Sigmoid colon (tissue), 7 donors: ENCODE results near the gene LAPTM4A. TPM values are rescaled to one million over a fixed set of nuclear protein-coding genes. Genes with fewer than 3 reads are reported as not detected.
"Not testable (repeated sequence)": the region's sequence is repeated elsewhere in the genome, so short reads cannot be mapped to it uniquely, and the experiment has no call there.

Source experiments
- DNase-seq: peaks from one replicate; pipeline ENCODE4 v3.0.0-alpha.2; 2019
- H3K27ac ChIP-seq, 4 donors: fragments of 200-600 bp; sonication (generic); one replicate each; pipeline ENCODE4 v1.5.1; 2016 to 2019; ENCODE audit warnings: mild to moderate bottlenecking in 1 of 4
- H3K27me3 ChIP-seq, 3 donors: fragments of 200-600 bp; sonication (generic); one replicate each; pipeline ENCODE4 v1.5.1; 2019; ENCODE audit warnings: mild to moderate bottlenecking in 1 of 3
- H3K36me3 ChIP-seq, 4 donors: fragments of 200-600 bp; sonication (generic); one replicate each; pipeline ENCODE4 v1.5.1; 2016 to 2019
- H3K4me1 ChIP-seq, 4 donors: fragments of 200-600 bp; sonication (generic); one replicate each; pipeline ENCODE4 v1.5.1; 2017 to 2019
- H3K4me3 ChIP-seq, 4 donors: fragments of 200-600 bp; sonication (generic); one replicate each; pipeline ENCODE4 v1.5.1; 2017 to 2019; ENCODE audit warnings: mild to moderate bottlenecking in 2 of 4, moderate library complexity in 1 of 4
- H3K9me3 ChIP-seq, 4 donors: fragments of 200-600 bp in 3 of 4; sonication (generic) in 3 of 4; one replicate each; pipeline versions ENCODE4 v1.5.1 to v1.6.1; 2013 to 2019
- CTCF ChIP-seq, 4 experiments: fragments of 450-650 bp in 3 of 4; fragments of 200-600 bp in 1 of 4; IDR thresholded peaks; one replicate each; pipeline ENCODE4 v1.5.1; 2016 to 2019; ENCODE audit warnings: antibody characterized with exemption in 4 of 4, mild to moderate bottlenecking in 3 of 4, moderate library complexity in 2 of 4
- EP300 ChIP-seq, 4 donors: sonication (generic); formaldehyde crosslinking; IDR thresholded peaks; one replicate each; pipeline ENCODE4 v1.6.1; 2017; ENCODE audit warnings: antibody characterized with exemption in 4 of 4
- POLR2A ChIP-seq, 2 donors: fragments of 450-650 bp; IDR thresholded peaks; one replicate each; pipeline ENCODE4 v1.6.1; 2016; ENCODE audit warnings: antibody characterized with exemption in 2 of 2, mild to moderate bottlenecking in 2 of 2, moderate library complexity in 2 of 2
- POLR2AphosphoS5 ChIP-seq, 4 donors: sonication (generic); formaldehyde crosslinking; IDR thresholded peaks; one replicate each; pipeline ENCODE4 v1.6.1; 2017; ENCODE audit warnings: antibody characterized with exemption in 4 of 4
- WGBS, 2 donors: extraction: QIAGEN DNeasy Blood & Tissue Kit; methylation state at CpG; one replicate each; pipeline ENCODE4 v1.1.7; 2013; 5-methylcytosine and 5-hydroxymethylcytosine counted together
- intact Hi-C: fragments of 100-400 bp; cut with DNase I; formaldehyde crosslinking; loops from one replicate; pipeline ENCODE4 v1.15.1; 2023
- polyA plus RNA-seq, 3 donors: library from polyadenylated mRNA; stranded (reverse); fragments of 200-250 nt; gene quantifications; one replicate each; pipeline ENCODE4 v1.2.3, GENCODE V29; 2013
- total RNA-seq, 4 donors: library from RNA; depleted of rRNA; stranded (reverse); fragments of >200 nt; gene quantifications; one replicate each; pipeline ENCODE4 v1.1.0, GENCODE V29; 2016
- donor health status: healthy with polysubstance abuse.
- donor health status: Bipolar disorder and iron deficiency.
- donor health status: healthy.

The LAPTM4A gene
- total and polyA plus RNA-seq, 7 donors = 59.2 to 246 (median 192) TPM

GRCh38 chr2:20076757-20077156 is 25.3 kb upstream of the LAPTM4A start:
- no peak for DNase-seq
- H3K9me3 ChIP-seq = no peaks in the 10 kb centered on the region
- TF ChIP-seq POLR2A (IDR thresholded peaks at IDR 0.05) (no peak), POLR2AphosphoS5 (IDR thresholded peaks at IDR 0.05) (no peak), EP300 (IDR thresholded peaks at IDR 0.05) (no peak), CTCF (IDR thresholded peaks at IDR 0.05) (no peak)
- intact Hi-C loops = no loop called here
- no peak overlapping the region for H3K4me3 ChIP-seq
- 91 to 94% methylated on average over 6 of the region's 6 CpGs for WGBS, 2 donors
- H3K36me3 ChIP-seq = no peaks in the 10 kb centered on the region
- H3K27ac ChIP-seq = no peak overlapping the region
- H3K4me1 ChIP-seq = peaks cover 0 to 13% (median 11%) of the 10 kb centered on the region in 4 donors
- no peaks in the 10 kb centered on the region for H3K27me3 ChIP-seq

- no peak for DNase-seq
- Histone ChIP-seq H3K27ac (no peak overlapping the region), H3K9me3 (no peaks in the 10 kb centered on the region), H3K27me3 (no peaks in the 10 kb centered on the region), H3K4me1 (peaks cover 0 to 26% (median 22%) of the 10 kb centered on the region in 4 donors), H3K4me3 (no peak overlapping the region), H3K36me3 (no peaks in the 10 kb centered on the region)
- 74 to 84% methylated on average over 8 of the region's 8 CpGs for WGBS, 2 donors
- intact Hi-C loops = no loop called here
- TF ChIP-seq CTCF (IDR thresholded peaks at IDR 0.05) (no peak), POLR2AphosphoS5 (IDR thresholded peaks at IDR 0.05) (no peak), POLR2A (IDR thresholded peaks at IDR 0.05) (no peak), EP300 (IDR thresholded peaks at IDR 0.05) (no peak)
These were observed 23.5 kb upstream of the LAPTM4A start for GRCh38 chr2:20074901-20075300.

- peaks cover 0 to 27% (median 22%) of the 10 kb centered on the region in 4 donors for H3K4me1 ChIP-seq
- intact Hi-C loops, H3K36me3 ChIP-seq, H3K27ac ChIP-seq, DNase-seq, H3K27me3 ChIP-seq, H3K9me3 ChIP-seq, H3K4me3 ChIP-seq: not testable (repeated sequence)
- WGBS, 2 donors = 46 to 65% methylated on average over 9 of the region's 9 CpGs
These were observed 22.7 kb upstream of the LAPTM4A start for GRCh38 chr2:20074046-20074648.

- Histone ChIP-seq H3K4me3 (no peak overlapping the region), H3K36me3 (no peaks in the 10 kb centered on the region), H3K9me3 (no peaks in the 10 kb centered on the region), H3K4me1 (peaks cover 0 to 34% (median 27%) of the 10 kb centered on the region in 4 donors), H3K27ac (peak overlapping the region in 3 of 4 donors; percentile 69 to 82 (median 79)), H3K27me3 (no peaks in the 10 kb centered on the region)
- WGBS, 2 donors = 81 to 84% methylated on average over 2 of the region's 2 CpGs
- DNase-seq = no peak
- intact Hi-C loops = no loop called here
- TF ChIP-seq POLR2AphosphoS5 (IDR thresholded peaks at IDR 0.05) (no peak), CTCF (IDR thresholded peaks at IDR 0.05) (no peak), EP300 (IDR thresholded peaks at IDR 0.05) (no peak), POLR2A (IDR thresholded peaks at IDR 0.05) (no peak)
These were observed 22.0 kb upstream of the LAPTM4A start for GRCh38 chr2:20073460-20073859.

GRCh38 chr2:20072436-20073158 is 21.2 kb upstream of the LAPTM4A start:
- Histone ChIP-seq H3K9me3 (no peaks in the 10 kb centered on the region), H3K27me3 (no peaks in the 10 kb centered on the region), H3K4me1 (peaks cover 0 to 42% (median 34%) of the 10 kb centered on the region in 4 donors), H3K4me3 (no peak overlapping the region), H3K27ac (peak overlapping the region; percentile 69 to 84 (median 80)), H3K36me3 (no peaks in the 10 kb centered on the region)
- DNase-seq = no peak
- WGBS, 2 donors = 90% methylated on average over 7 of the region's 7 CpGs
- intact Hi-C loops = no loop called here
- no peak for TF ChIP-seq CTCF (IDR thresholded peaks at IDR 0.05)
- no peak for TF ChIP-seq EP300 (IDR thresholded peaks at IDR 0.05)
